PFSK-1 (cell line): ENCODE results near the gene LMF2.

Source experiments
- FOXP2 ChIP-seq: optimal IDR thresholded peaks from 2 replicates; pipeline ENCODE3; 2011; ENCODE audit warnings: borderline replicate concordance, control low read depth, inconsistent platforms; ENCODE audit not compliant: insufficient read depth; ENCODE audit errors: extremely low read length, extremely low read depth
- POLR2AphosphoS5 ChIP-seq: IDR thresholded peaks from 2 replicates; pipeline ENCODE4 v1.6.1; 2012; ENCODE audit warnings: low read depth, mild to moderate bottlenecking, control low read depth, low read length, moderate library complexity
- SIN3A ChIP-seq: IDR thresholded peaks from 2 replicates; pipeline ENCODE4 v1.6.1; 2012; ENCODE audit warnings: mild to moderate bottlenecking, low read length, moderate library complexity, borderline replicate concordance; ENCODE audit not compliant: insufficient read depth
- TAF1 ChIP-seq: IDR thresholded peaks from 2 replicates; pipeline ENCODE4 v1.6.1; 2012; ENCODE audit warnings: low read length, control low read depth, borderline replicate concordance; ENCODE audit not compliant: insufficient read depth
- TF ChIP-seq, protein P1 (sequence below), 2 experiments: IDR thresholded peaks; 2 replicates each; pipeline versions ENCODE4 v1.6.1 to v1.8.0; 2011 to 2012; ENCODE audit warnings: low read depth in 2 of 2, low read length in 2 of 2, control low read depth in 1 of 2, inconsistent platforms in 1 of 2, mild to moderate bottlenecking in 1 of 2, moderate library complexity in 1 of 2; ENCODE audit not compliant: insufficient read depth in 1 of 2

DNA sequence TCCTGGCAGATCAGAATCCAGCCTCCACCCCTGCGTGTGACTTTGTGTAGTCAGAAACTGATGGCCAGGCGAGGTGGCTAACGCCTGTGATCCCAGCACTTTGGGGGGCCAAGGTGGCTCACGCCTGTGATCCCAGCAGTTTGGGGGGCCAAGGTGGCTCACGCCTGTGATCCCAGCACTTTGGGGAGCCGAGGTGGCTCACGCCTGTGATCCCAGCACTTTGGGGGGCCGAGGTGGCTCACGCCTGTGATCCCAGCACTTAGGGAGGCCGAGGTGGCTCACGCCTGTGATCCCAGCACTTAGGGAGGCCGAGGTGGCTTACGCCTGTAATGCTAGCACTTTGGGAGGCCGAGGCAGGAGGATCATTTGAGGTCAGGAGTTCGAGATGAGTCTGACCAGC is 5.7 kb upstream of the LMF2 start:
- no peak for TF ChIP-seq SIN3A
- TF ChIP-seq TAF1, result no peak
- TF ChIP-seq, protein P1, sequence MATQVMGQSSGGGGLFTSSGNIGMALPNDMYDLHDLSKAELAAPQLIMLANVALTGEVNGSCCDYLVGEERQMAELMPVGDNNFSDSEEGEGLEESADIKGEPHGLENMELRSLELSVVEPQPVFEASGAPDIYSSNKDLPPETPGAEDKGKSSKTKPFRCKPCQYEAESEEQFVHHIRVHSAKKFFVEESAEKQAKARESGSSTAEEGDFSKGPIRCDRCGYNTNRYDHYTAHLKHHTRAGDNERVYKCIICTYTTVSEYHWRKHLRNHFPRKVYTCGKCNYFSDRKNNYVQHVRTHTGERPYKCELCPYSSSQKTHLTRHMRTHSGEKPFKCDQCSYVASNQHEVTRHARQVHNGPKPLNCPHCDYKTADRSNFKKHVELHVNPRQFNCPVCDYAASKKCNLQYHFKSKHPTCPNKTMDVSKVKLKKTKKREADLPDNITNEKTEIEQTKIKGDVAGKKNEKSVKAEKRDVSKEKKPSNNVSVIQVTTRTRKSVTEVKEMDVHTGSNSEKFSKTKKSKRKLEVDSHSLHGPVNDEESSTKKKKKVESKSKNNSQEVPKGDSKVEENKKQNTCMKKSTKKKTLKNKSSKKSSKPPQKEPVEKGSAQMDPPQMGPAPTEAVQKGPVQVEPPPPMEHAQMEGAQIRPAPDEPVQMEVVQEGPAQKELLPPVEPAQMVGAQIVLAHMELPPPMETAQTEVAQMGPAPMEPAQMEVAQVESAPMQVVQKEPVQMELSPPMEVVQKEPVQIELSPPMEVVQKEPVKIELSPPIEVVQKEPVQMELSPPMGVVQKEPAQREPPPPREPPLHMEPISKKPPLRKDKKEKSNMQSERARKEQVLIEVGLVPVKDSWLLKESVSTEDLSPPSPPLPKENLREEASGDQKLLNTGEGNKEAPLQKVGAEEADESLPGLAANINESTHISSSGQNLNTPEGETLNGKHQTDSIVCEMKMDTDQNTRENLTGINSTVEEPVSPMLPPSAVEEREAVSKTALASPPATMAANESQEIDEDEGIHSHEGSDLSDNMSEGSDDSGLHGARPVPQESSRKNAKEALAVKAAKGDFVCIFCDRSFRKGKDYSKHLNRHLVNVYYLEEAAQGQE (IDR thresholded peaks at IDR 0.05; ENCODE audit: insufficient read depth in 1 of 2, low read depth in 2 of 2, low read length in 2 of 2), result no peak
- no peak for TF ChIP-seq POLR2AphosphoS5
- no peak for TF ChIP-seq FOXP2
